ENCODE data around the gene BIRC2. TPM values are rescaled to one million over a fixed set of nuclear protein-coding genes. Genes with fewer than 3 reads are reported as not detected.

BIRC2 gene
- total RNA-seq, 1 experiment from 2014 or later, result 28.2 TPM

- no CpG with 5 or more reads among the region's 3 CpGs for WGBS (ENCODE audit: extremely low coverage, insufficient read length, low lambda C conversion rate)
- Histone ChIP-seq H3K9me3 (ENCODE audit: control insufficient read depth, low read depth, low read length) (no peaks in the 10 kb centered on the region), H3K4ac (ENCODE audit: low read depth, low read length) (no peak overlapping the region), H2BK12ac (ENCODE audit: insufficient read length, low read depth, low read length) (no peak overlapping the region), H3K27ac (ENCODE audit: insufficient read length, low read depth, low read length) (no peak overlapping the region), H4K20me1 (ENCODE audit: control insufficient read depth, insufficient read depth, insufficient read length) (no peaks in the 10 kb centered on the region), H3K14ac (ENCODE audit: insufficient read depth, low read length) (no peak overlapping the region), H4K5ac (ENCODE audit: insufficient read length, low read depth, low read length) (no peak overlapping the region), H2BK5ac (ENCODE audit: insufficient read length, low read length) (no peak overlapping the region), H3K4me1 (ENCODE audit: insufficient read depth, low read length) (no peaks in the 10 kb centered on the region), H3K27me3 (ENCODE audit: insufficient read depth, low read length) (no peaks in the 10 kb centered on the region), H4K8ac (replicated peaks; ENCODE audit: insufficient read length, low read depth, low read length) (no peak overlapping the region), H3T11ph (ENCODE audit: low read length) (no peak overlapping the region), H3K79me2 (ENCODE audit: insufficient read depth, low read length) (no peaks in the 10 kb centered on the region), H4K91ac (ENCODE audit: insufficient read length, low read depth, low read length) (no peak overlapping the region), H2AFZ (ENCODE audit: low read length) (no peak overlapping the region), H3K9ac (ENCODE audit: extremely low read depth, insufficient read length, low read length) (no peak overlapping the region), H2AK5ac (ENCODE audit: insufficient read length, low read length) (no peak overlapping the region), H2BK20ac (ENCODE audit: low read depth, low read length, poor library complexity, severe bottlenecking) (no peak overlapping the region), H2BK120ac (ENCODE audit: low read depth, low read length, poor library complexity, severe bottlenecking) (no peak overlapping the region), H2BK15ac (ENCODE audit: low read depth, low read length) (no peak overlapping the region), H3K79me1 (ENCODE audit: insufficient read depth, low read depth, low read length, poor library complexity, severe bottlenecking) (no peaks in the 10 kb centered on the region), H3K4me2 (ENCODE audit: insufficient read depth, insufficient read length, low read length) (no peak overlapping the region), H3K23me2 (ENCODE audit: insufficient read length, low read depth, low read length, poor library complexity, severe bottlenecking) (no peaks in the 10 kb centered on the region), H3K56ac (ENCODE audit: insufficient read length, low read depth, low read length) (no peak overlapping the region), H3K23ac (ENCODE audit: insufficient read length, low read depth, low read length) (no peak overlapping the region), H3K18ac (ENCODE audit: insufficient read length, low read depth, low read length) (no peak overlapping the region)
- Mint-ChIP-seq H3K4me1 (peaks cover 16 to 18% of the 10 kb centered on the region in 2 experiments), H3K27ac (no peak overlapping the region; a peak in 1 of 7 replicates), H3K36me3 (ENCODE audit: insufficient read depth in 1 of 3, low read depth in 3 of 3) (peaks cover 3 to 34% (median 23%) of the 10 kb centered on the region in 3 experiments; a peak in 5 of 7 replicates), H3K27me3 (ENCODE audit: low read depth) (no peaks in the 10 kb centered on the region), H3K4me3 (no peak overlapping the region), H3K9me3 (no peaks in the 10 kb centered on the region)
- DNase-seq, result no peak
- no peak for TF ChIP-seq CTCF (conservative IDR thresholded peaks at IDR 0.05)
Observed at GRCh38 chr11:102383839-102384238, 36.8 kb downstream of the BIRC2 start.
